ENCODE measurements around the gene PDILT. TPM values are rescaled to one million over a fixed set of nuclear protein-coding genes. Genes with fewer than 3 reads are reported as not detected.

PDILT gene
- total and polyA plus RNA-seq, 3 experiments from 2014 or later: not detected

DNA sequence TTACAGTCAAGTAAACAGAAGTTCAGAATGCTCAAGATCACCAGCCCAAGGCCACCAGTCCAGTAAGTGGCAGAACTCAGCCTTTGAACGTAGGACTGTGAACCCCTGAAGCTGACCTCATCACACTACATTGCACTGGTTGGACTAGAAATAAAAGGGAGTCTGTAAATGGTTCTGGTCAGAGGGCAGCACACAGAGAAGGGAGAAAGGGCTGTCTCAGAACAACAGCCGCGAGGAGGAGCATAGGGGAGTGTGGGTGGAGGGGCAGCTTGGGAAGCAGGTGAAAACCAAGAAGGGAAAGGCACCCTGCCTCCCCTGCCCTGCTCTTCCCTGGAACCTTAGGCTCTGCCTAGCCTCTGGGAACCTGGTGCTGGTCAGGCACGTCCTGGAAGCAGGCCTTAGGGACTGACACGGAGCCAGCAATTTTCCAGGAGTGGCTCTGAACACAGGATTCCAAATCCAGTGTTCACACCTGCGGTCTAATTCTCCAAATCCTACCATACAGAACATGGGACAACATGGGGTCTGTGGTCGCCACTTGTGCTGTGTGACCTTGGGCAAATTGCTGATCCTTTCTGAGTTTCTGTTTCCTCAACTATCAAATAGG, 7.0 kb downstream of the PDILT start:
- Histone ChIP-seq H3K9me3 (ENCODE audit: low read length) (no peaks in the 10 kb centered on the region), H3K4me1 (ENCODE audit: insufficient read depth, low read length) (no peaks in the 10 kb centered on the region), H3K36me3 (ENCODE audit: insufficient read depth, low read length) (no peaks in the 10 kb centered on the region), H3K27me3 (ENCODE audit: insufficient read depth, low read length, poor library complexity, severe bottlenecking) (no peaks in the 10 kb centered on the region), H3K27ac (ENCODE audit: low read depth, low read length) (no peak overlapping the region), H3K4me3 (ENCODE audit: low read length) (no peak overlapping the region)
- Mint-ChIP-seq H3K4me3 (no peak overlapping the region), H3K9me3 (no peaks in the 10 kb centered on the region), H3K27ac (no peak overlapping the region), H3K36me3 (no peaks in the 10 kb centered on the region), H3K4me1 (no peaks in the 10 kb centered on the region), H3K27me3 (peaks cover 0 to 3% of the 10 kb centered on the region in 2 donors)
- DNase-seq: no peak
- POLR2A ChIA-PET: no interaction called here
- CTCF ChIA-PET: interaction anchor here (1.5 kb wide), 1 partner anchor 12 kb away, joined by 3 read pairs; no protein-coding TSS in a partner anchor

DNA sequence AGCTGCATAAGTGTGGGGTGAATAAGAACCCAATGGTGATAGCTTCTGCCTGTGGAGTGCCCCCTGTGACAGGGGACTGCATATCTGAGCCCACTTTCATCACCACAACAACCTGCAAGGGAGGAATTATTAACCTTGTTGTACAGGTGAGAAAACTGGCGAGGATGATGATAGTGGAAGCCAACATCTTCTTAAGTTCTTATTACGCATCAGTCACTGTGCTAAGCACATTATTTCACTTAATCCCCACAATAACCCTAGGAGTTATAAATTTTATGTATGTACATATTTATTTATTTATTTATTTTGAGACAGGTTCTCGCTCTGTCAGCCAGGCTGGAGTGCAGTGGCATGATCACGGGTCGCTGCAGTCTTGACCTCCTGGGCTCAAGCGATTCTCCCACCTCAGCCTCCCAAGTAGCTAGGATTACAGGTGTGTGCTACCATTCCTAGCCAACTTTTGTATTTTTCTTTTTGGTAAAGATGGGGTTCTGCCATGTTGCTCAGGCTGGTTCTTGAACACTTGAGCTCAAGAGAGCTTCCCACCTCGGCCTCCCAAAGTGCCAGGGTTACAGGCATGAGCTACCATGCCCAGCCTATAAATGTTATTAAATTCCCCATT, 7.6 kb downstream of the PDILT start:
- CTCF ChIA-PET: interaction anchor here (1.5 kb wide), 1 partner anchor 12 kb away, joined by 3 read pairs; no protein-coding TSS in a partner anchor
- Histone ChIP-seq H3K27ac (ENCODE audit: low read depth, low read length) (no peak overlapping the region), H3K4me1 (ENCODE audit: insufficient read depth, low read length) (no peaks in the 10 kb centered on the region)

DNA sequence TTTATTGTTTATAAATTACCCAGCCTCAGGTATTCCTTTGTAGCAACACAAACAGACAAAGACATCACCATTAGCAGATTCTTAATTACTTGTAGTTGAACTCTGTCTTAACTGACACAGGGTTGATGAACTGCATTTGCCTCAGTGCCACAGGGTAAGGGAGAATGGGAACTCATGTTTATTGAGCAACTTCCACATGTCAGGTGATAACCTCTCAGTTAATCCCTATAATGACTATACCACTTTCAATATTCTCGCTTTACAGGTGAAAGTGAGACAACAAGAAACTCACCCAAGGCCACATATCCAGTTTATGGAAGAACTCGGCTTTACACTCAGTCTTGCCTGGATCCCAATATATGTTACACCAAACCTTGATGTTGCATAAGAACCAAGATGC, 8.6 kb downstream of the PDILT start:
- no peak overlapping the region for H3K4me3 Mint-ChIP-seq
- no peaks in the 10 kb centered on the region for H3K9me3 ChIP-seq (ENCODE audit: low read length)
- POLR2A ChIA-PET: no interaction called here
- H3K27ac ChIP-seq (ENCODE audit: low read depth, low read length): no peak overlapping the region
- DNase-seq: no peak
- CTCF ChIA-PET: interaction anchor here (2.0 kb wide), 1 partner anchor 10 kb away, joined by 5 read pairs; no protein-coding TSS in a partner anchor
- H3K4me1 Mint-ChIP-seq: no peaks in the 10 kb centered on the region
- H3K27me3 ChIP-seq (ENCODE audit: insufficient read depth, low read length, poor library complexity, severe bottlenecking): no peaks in the 10 kb centered on the region
- peaks cover 0 to 3% of the 10 kb centered on the region in 2 donors for H3K27me3 Mint-ChIP-seq
- no peak overlapping the region for H3K27ac Mint-ChIP-seq
- no peak overlapping the region for H3K4me3 ChIP-seq (ENCODE audit: low read length)
- H3K36me3 ChIP-seq (ENCODE audit: insufficient read depth, low read length): no peaks in the 10 kb centered on the region
- no peaks in the 10 kb centered on the region for H3K36me3 Mint-ChIP-seq
- no peaks in the 10 kb centered on the region for H3K4me1 ChIP-seq (ENCODE audit: insufficient read depth, low read length)
- no peaks in the 10 kb centered on the region for H3K9me3 Mint-ChIP-seq

More for the DNA sequence above, 7.6 kb downstream of the PDILT start:
- Histone ChIP-seq H3K27me3 (ENCODE audit: insufficient read depth, low read length, poor library complexity, severe bottlenecking) (no peaks in the 10 kb centered on the region), H3K4me3 (ENCODE audit: low read length) (no peak overlapping the region), H3K36me3 (ENCODE audit: insufficient read depth, low read length) (no peaks in the 10 kb centered on the region), H3K9me3 (ENCODE audit: low read length) (no peaks in the 10 kb centered on the region)
- Mint-ChIP-seq H3K27ac (no peak overlapping the region), H3K36me3 (no peaks in the 10 kb centered on the region), H3K4me1 (no peaks in the 10 kb centered on the region), H3K27me3 (peaks cover 0 to 3% of the 10 kb centered on the region in 2 donors), H3K9me3 (no peaks in the 10 kb centered on the region), H3K4me3 (no peak overlapping the region)
- POLR2A ChIA-PET: no interaction called here
- no peak for DNase-seq

DNA sequence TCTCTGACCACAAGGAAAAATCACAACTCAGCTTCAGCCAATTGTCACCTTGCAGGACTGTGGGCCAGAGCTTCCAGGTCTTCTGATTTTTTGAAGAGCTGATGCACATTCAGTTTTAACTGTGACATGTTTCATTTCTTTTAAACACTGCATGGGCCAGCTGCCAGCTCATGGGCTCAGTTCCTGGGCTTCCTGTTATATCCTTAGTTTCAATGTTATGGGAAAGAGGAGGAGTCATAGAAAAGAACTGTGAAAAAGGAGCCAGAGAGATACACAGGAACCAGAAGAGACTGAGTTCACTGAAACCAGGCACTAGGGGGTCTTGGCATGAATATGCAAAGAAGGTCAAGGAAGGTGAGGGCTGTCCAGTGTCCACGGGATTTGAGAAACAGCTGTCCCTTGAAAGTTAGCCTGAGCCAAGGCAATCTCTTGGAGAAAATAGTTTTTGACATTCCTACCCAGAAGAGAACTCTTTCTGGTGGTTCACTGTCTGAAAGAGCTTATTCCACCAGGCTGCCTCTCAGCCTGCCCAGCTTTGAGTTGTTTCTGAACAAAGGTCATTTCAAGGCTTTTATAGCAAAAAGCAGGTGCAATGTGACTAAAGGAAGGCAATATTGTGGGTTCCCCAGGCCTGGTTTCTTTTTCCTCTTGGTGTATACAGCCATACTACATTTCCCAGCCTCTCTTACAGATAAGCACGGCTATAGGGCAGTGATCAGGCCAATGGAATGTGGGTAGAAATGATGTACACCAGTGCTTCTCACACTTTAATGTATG, 10.5 kb downstream of the PDILT start:
- no peak overlapping the region for H3K27ac Mint-ChIP-seq
- no peaks in the 10 kb centered on the region for H3K9me3 Mint-ChIP-seq
- peaks cover 0 to 2% of the 10 kb centered on the region in 2 donors for H3K27me3 Mint-ChIP-seq
- Histone ChIP-seq H3K4me1 (ENCODE audit: insufficient read depth, low read length) (no peaks in the 10 kb centered on the region), H3K27me3 (ENCODE audit: insufficient read depth, low read length, poor library complexity, severe bottlenecking) (no peaks in the 10 kb centered on the region), H3K27ac (ENCODE audit: low read depth, low read length) (no peak overlapping the region), H3K9me3 (ENCODE audit: low read length) (no peaks in the 10 kb centered on the region), H3K4me3 (ENCODE audit: low read length) (no peak overlapping the region), H3K36me3 (ENCODE audit: insufficient read depth, low read length) (no peaks in the 10 kb centered on the region)
- no peaks in the 10 kb centered on the region for H3K4me1 Mint-ChIP-seq
- no peak overlapping the region for H3K4me3 Mint-ChIP-seq
- no peaks in the 10 kb centered on the region for H3K36me3 Mint-ChIP-seq
- ChIA-PET CTCF (interaction anchor here (1.2 to 2.0 kb wide), 3 partner anchors 8 to 10 kb away, joined by 3 to 7 read pairs (median 5); no protein-coding TSS in a partner anchor), POLR2A (no interaction called here)
- DNase-seq: no peak

DNA sequence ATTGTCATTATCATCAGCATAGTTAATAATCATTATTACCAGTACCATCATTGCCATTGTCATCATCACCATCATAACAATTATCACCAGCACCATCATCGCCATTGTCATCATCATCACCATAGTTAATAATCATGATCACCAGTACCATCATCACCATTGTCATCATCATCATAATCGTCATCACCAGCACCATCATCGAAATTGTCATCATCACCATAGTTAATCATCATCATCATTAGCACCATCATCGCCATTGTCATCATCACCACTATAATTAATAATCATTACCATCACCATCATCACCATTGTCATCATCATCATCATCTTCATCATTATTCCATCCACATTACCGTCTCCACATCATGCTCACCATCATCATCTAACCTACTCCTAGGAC, 13.5 kb downstream of the PDILT start:
- Mint-ChIP-seq H3K4me3 (no peak overlapping the region), H3K9me3 (no peaks in the 10 kb centered on the region), H3K4me1 (no peaks in the 10 kb centered on the region), H3K36me3 (no peaks in the 10 kb centered on the region), H3K27ac (no peak overlapping the region), H3K27me3 (peaks cover 4 to 14% of the 10 kb centered on the region in 2 donors)
- Histone ChIP-seq H3K36me3 (ENCODE audit: insufficient read depth, low read length) (no peaks in the 10 kb centered on the region), H3K27me3 (ENCODE audit: insufficient read depth, low read length, poor library complexity, severe bottlenecking) (no peaks in the 10 kb centered on the region), H3K9me3 (ENCODE audit: low read length) (no peaks in the 10 kb centered on the region), H3K27ac (ENCODE audit: low read depth, low read length) (no peak overlapping the region), H3K4me1 (ENCODE audit: insufficient read depth, low read length) (no peaks in the 10 kb centered on the region), H3K4me3 (ENCODE audit: low read length) (no peak overlapping the region)
- DNase-seq: no peak
- ChIA-PET CTCF (no interaction called here), POLR2A (no interaction called here)

DNA sequence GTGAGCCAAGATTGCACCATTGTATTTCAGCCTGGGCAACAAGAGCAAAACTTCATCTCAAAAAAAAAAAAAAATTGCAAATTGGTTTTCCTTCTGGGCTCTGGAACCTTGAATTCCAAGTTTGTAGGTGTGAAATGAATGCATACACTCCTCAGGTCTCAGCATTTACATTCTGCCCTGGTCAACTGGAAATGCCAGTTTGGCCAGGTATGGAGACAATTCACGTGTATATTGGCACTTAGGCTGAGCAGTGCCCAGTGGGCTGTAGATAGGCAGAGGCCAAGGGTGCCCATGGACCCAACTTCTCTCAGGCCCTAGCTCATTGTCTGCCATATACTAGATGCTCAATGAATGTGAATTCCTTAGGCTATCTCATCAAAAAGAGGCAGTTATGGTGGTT, 15.7 kb downstream of the PDILT start:
- ChIA-PET POLR2A (no interaction called here), CTCF (no interaction called here)
- H3K9me3 Mint-ChIP-seq: no peaks in the 10 kb centered on the region

DNA sequence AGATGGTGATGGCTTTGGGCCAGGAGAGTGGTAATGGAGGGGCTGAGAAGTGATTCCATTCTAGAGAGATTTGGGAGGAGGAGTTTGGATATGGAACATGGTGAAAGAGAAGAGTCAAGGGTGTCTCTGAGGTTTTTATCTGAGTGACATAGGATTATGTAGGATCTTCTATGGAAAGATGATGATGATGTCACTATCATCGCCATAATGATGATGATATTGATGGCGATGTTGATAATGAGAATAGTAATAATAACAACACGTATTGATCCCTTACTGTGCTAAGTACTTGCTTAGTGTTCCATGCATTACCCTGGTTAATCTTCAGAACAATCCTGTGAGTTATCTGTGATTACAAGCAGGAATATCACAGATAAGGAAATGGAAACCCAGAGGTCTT, 16.6 kb downstream of the PDILT start:
- peaks cover 6 to 14% of the 10 kb centered on the region in 2 donors for H3K27me3 Mint-ChIP-seq
- ChIA-PET POLR2A (no interaction called here), CTCF (interaction anchor here (1.5 kb wide), 1 partner anchor 481 kb away, joined by 3 read pairs; no protein-coding TSS in a partner anchor)

More for the DNA sequence above, 15.7 kb downstream of the PDILT start:
- Mint-ChIP-seq H3K4me1 (no peaks in the 10 kb centered on the region), H3K27me3 (peaks cover 6 to 14% of the 10 kb centered on the region in 2 donors), H3K36me3 (no peaks in the 10 kb centered on the region), H3K27ac (no peak overlapping the region), H3K4me3 (no peak overlapping the region)
- Histone ChIP-seq H3K27ac (ENCODE audit: low read depth, low read length) (no peak overlapping the region), H3K4me1 (ENCODE audit: insufficient read depth, low read length) (no peaks in the 10 kb centered on the region), H3K27me3 (ENCODE audit: insufficient read depth, low read length, poor library complexity, severe bottlenecking) (no peaks in the 10 kb centered on the region), H3K36me3 (ENCODE audit: insufficient read depth, low read length) (no peaks in the 10 kb centered on the region), H3K9me3 (ENCODE audit: low read length) (no peaks in the 10 kb centered on the region), H3K4me3 (ENCODE audit: low read length) (no peak overlapping the region)
- DNase-seq: no peak

More for the DNA sequence above, 16.6 kb downstream of the PDILT start:
- Histone ChIP-seq H3K27ac (ENCODE audit: low read depth, low read length) (no peak overlapping the region), H3K9me3 (ENCODE audit: low read length) (no peaks in the 10 kb centered on the region), H3K4me3 (ENCODE audit: low read length) (no peak overlapping the region), H3K36me3 (ENCODE audit: insufficient read depth, low read length) (no peaks in the 10 kb centered on the region), H3K4me1 (ENCODE audit: insufficient read depth, low read length) (no peaks in the 10 kb centered on the region), H3K27me3 (ENCODE audit: insufficient read depth, low read length, poor library complexity, severe bottlenecking) (no peaks in the 10 kb centered on the region)
- Mint-ChIP-seq H3K4me1 (no peaks in the 10 kb centered on the region), H3K4me3 (no peak overlapping the region), H3K9me3 (no peaks in the 10 kb centered on the region), H3K27ac (no peak overlapping the region), H3K36me3 (no peaks in the 10 kb centered on the region)
- DNase-seq: no peak
